H4 (cell line): Measurements from ENCODE around the gene NYAP1. TPM values are rescaled to one million over a fixed set of nuclear protein-coding genes. Genes with fewer than 3 reads are reported as not detected.
"Not testable (repeated sequence)": the region's sequence is repeated elsewhere in the genome, so short reads cannot be mapped to it uniquely, and the experiment has no call there.

Source experiments
- DNase-seq: peaks from one replicate; pipeline ENCODE4 v3.0.0-alpha.2; 2015; ENCODE audit warnings: low spot score
- total RNA-seq: library from RNA; depleted of rRNA; stranded (reverse); fragments of >200 nt; shearing (Covaris generic); gene quantifications from 2 replicates; pipeline ENCODE4 v1.2.3, GENCODE V29; 2014

Gene NYAP1
- total RNA-seq, 1 experiment from 2014 or later: not detected

- DNase-seq: no peak
Observed at GRCh38 chr7:100483090-100483721, 521 bp upstream of the NYAP1 start.

DNA sequence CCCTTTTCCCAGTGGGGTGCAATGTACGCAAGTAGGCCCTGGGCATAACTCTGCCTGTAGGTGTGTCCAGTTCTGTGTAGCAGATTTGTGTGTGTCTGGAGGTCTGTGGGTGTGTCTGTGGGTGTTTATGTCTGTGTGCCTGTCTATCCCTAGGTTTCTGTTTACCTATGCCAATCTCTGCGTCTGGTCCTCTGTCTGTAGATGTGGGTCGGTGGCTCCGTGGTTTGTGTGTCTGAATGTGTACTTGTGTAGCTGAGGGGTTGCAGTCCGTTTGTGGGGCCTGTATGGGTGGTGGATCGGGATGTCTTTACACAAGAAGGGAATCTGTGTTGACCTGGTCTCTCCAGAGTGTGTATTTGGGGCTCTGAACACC is 932 bp downstream of the NYAP1 start:
- no peak for DNase-seq

DNA sequence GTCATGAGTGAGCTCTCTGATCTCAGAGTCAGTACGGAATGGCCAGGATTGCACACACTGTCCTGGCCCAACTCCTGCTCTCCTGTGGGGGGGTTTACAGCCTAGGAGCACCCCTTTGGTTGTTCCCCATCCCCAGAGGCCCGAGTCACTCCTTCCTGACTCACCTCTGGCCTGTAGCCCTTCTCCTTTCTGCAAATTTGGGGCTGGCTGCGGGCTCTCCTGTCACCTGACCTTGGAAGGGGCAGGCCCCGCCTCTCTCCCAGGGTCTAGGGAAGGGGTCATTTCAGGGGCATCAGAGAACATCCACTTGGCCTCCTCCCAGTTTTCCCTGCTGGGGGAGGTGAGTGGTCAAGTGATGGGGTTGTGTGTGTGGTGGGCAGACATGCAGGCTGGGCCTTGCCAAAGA is 1.7 kb downstream of the NYAP1 start:
- no peak for DNase-seq

- DNase-seq: no peak
Observed at GRCh38 chr7:100486111-100486636, 2.4 kb downstream of the NYAP1 start.

DNA sequence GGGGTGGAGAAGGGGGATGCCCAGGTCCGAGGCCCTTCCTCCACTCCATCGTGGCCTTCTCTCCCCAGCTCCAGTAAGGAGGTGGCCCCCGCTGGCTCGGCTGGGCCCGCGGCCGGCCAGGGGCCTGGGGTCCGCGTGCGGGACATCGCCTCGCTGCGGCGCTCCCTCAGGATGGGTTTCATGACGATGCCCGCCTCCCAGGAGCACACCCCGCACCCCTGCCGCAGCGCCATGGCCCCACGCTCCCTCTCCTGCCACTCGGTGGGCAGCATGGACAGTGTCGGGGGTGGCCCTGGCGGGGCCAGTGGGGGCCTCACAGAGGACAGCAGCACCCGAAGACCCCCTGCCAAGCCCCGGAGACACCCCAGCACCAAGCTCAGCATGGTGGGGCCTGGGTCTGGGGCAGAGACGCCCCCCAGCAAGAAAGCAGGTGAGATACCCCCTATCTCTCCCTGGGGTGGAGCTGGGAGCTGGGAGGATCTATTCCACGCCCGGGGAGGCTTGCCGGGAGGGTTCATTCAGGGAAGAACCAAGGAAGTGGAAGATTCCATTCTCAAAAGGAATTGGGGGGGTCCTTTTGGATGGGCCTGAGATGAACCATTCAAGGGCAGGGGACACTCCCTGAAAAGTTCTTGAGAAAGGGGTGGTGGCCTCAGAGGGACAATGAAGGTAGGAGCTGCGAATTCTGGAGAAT is 3.2 kb downstream of the NYAP1 start:
- peak; percentile 37 for DNase-seq

- DNase-seq: no peak
Observed at GRCh38 chr7:100488333-100489095, 4.8 kb downstream of the NYAP1 start.

DNA sequence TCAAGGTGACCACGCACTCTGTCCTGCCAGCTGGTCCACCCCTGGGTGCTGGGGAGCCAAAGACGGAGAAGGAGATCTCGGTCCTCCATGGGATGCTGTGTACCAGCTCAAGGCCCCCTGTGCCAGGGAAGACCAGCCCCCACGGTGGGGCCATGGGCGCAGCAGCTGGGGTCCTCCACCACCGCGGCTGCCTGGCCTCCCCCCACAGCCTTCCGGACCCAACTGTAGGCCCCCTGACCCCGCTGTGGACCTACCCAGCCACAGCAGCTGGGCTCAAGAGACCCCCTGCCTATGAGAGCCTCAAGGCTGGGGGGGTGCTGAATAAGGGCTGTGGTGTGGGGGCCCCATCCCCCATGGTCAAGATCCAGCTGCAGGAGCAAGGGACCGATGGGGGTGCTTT is 5.4 kb downstream of the NYAP1 start:
- no peak for DNase-seq

- peak; percentile 90 for DNase-seq
Observed at GRCh38 chr7:100489824-100490223, 6.1 kb downstream of the NYAP1 start.

GRCh38 chr7:100490483-100491191 is 6.9 kb downstream of the NYAP1 start:
- DNase-seq: no peak

- no peak for DNase-seq
Observed at GRCh38 chr7:100491192-100491578, 7.5 kb downstream of the NYAP1 start.

DNA sequence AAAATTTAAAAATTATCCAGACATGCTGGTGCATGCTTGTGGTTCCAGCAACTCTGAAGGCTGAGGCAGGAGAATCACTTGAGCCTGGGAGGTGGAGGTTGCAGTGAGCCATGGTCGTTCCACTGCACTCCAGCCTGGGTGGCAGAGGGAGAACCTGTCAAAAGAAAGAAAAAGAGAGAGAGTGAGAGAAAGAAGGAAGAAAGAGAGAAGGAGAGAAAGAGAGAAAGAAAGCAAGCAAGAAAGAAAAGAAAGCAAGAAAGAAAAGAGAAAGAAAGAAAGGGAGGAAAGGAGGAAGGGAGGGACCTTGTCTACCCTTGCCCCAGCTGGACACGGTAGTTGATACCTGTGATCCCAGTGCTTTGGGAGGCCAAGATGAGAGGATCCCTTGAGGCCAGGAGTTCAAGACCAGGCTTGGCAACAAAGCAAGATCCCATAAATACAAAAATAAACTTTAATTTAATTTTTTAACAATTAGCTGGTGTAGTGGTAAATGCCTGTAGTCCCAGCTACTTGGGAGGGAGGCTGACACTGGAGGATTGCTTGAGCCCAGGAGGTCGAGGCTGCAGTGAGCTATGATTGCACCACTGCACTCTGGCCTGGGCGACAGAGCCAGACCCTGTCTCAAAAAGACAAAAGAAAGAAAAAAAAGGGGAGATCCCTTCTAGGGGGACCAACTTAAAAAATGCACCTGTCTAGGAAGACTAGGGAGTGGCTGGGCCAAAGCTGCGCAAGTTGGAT is 9.2 kb downstream of the NYAP1 start:
- DNase-seq: no peak

DNA sequence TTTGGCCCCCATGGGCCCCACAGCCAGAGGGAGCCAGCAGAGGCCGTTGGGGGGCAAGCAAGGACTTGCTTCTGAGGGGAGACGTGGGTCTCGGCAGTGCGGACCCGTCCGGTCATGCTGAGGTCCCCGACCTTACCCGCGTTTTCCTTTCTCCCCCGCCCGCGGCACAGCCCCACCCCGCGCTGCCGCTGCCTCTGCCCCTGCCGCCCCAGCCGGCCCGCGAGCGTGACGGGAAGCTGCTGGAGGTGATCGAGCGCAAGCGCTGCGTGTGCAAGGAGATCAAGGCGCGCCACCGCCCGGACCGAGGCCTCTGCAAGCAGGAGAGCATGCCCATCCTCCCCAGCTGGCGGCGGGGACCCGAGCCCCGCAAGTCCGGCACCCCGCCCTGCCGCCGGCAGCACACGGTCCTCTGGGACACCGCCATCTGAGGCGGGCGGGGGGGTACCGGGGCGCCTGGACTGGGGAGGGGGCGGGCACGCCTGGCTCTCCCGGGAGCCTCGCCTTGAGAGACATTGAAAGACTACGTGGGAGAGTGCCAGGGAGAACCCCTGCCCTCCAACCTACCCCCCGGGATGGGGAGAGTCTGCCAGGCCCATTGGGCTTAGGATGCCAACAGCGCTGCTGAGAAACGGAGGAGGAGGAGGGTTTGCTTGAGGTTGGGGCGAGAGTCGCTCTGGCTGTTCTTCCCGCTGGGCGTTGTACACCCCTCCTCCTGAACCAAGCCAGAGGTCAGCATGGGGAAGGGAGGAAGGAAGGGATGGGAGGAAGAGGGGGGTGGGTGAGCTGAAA is 9.9 kb downstream of the NYAP1 start:
- no peak for DNase-seq

DNA sequence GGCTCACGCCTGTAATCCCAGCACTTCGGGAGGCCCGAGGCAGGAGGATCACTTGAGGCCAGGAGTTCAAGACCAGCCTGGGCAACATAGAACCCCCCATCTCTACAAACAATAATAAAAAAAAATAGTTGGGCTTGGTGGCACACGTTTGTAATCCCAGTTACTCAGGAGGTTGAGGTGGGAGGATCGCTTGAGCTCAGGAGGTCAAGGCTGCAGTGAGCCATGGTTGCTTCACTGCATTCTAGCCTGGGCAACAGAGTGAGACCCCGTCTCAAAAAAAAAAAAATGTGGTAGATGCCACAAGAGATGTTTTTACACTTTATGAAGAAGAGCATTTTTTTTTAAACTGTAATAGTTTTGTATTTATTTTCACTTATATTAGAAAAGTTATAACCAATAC is 12.8 kb downstream of the NYAP1 start:
- no peak for DNase-seq

DNA sequence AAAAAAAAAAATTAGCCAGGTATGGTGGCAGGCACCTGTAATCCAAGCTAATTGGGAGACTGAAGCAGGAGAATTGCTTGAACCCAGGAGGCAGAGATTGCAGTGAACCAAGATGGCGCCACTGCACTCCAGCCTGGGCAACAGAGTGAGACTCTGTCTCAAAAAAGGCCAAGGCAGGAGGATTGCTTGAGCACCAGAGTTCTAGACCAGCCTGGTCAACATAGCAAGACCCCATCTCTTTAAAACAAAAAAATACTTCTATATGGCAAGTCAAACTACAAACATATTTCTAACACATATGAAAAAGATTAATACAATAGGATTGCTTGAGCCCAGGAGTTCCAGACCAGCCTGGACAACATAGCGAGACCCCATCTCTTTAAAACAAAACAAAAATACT is 17.0 kb downstream of the NYAP1 start:
- not testable (repeated sequence) for DNase-seq

DNA sequence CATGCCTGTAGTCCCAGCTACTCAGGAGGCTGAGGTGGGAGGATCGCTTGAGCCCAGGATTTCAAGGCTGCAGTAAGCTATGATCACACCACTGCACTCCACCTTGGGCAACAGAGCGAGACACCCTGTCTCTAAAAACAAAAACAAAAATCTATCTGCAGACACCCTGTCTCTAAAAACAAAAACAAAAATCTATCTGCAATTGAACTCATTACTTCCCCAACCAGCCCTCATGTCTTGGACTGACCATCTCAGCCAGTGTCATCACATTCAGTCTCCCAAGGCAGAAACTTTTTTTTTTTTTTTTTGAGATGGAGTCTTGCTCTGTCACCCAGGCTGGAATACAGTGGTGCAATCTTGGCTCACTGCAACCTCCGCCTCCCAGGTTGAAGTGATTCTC is 20.3 kb downstream of the NYAP1 start:
- not testable (repeated sequence) for DNase-seq

GRCh38 chr7:100504887-100505611 is 21.3 kb downstream of the NYAP1 start:
- no peak for DNase-seq

- no peak for DNase-seq
Observed at GRCh38 chr7:100506356-100506923, 22.7 kb downstream of the NYAP1 start.

DNA sequence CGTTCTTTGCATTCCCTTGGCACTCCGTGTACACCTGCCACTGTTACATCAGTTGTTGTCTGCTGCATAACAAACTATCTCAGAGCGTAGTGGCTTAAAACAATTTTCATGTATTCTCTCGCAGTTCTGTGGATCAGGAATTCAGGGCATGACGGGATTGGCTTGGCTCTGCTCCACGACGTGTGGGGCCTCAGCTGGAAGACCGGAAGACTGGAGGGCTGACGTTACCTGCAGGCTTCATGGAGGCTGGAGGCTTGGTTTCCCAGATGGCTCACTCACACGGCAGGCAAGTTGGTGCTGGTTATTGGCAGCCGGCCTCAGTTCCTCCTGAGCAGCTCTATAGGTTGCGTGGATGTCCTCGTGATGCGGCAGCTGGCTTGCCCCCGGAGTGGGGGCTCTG is 25.5 kb downstream of the NYAP1 start:
- DNase-seq: peak; percentile 70

- DNase-seq: no peak
Observed at GRCh38 chr7:100510437-100511239, 26.9 kb downstream of the NYAP1 start.
